ENCODE results near the gene RASGEF1C.

The RASGEF1C gene

DNA sequence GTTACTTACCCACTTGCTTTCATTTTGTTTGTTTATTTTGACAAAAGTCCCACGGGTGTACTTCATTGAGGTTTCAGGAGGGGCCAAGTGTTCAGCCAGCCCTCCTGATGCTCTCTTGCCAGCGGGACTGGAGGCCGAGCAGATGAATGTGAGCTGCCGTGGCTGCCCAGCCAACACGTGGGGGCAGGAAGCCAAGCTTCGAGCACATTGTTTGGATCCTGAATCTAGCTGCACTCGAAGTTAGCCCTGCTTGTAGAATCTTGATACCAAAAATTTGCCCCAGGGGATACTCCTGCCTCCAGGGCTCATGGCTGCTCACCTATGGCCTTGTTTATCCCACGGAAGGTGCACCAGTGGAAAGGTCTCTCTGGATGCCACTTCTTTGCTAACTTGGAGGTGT is 49.3 kb downstream of the RASGEF1C start:
- H3K9ac ChIP-seq (ENCODE audit: low read length), result no peak overlapping the region
- no peaks in the 10 kb centered on the region for H4K20me1 ChIP-seq (ENCODE audit: low read depth, low read length)
- H3K9me3 ChIP-seq (ENCODE audit: insufficient read depth, low read length), result no peaks in the 10 kb centered on the region
- H3K27ac ChIP-seq (ENCODE audit: low read depth, low read length), result no peak overlapping the region
- H3K27me3 ChIP-seq (ENCODE audit: low read length), result no peaks in the 10 kb centered on the region
- no peaks in the 10 kb centered on the region for H3F3A ChIP-seq (ENCODE audit: insufficient read depth)
- no peaks in the 10 kb centered on the region for H3K36me3 ChIP-seq (ENCODE audit: low read length)
- H3K4me2 ChIP-seq (ENCODE audit: low read depth, low read length, poor library complexity, severe bottlenecking), result no peak overlapping the region
- TF ChIP-seq EZH2phosphoT487 (conservative IDR thresholded peaks at IDR 0.05; ENCODE audit: low read length), result no peak
- TF ChIP-seq, protein P1, sequence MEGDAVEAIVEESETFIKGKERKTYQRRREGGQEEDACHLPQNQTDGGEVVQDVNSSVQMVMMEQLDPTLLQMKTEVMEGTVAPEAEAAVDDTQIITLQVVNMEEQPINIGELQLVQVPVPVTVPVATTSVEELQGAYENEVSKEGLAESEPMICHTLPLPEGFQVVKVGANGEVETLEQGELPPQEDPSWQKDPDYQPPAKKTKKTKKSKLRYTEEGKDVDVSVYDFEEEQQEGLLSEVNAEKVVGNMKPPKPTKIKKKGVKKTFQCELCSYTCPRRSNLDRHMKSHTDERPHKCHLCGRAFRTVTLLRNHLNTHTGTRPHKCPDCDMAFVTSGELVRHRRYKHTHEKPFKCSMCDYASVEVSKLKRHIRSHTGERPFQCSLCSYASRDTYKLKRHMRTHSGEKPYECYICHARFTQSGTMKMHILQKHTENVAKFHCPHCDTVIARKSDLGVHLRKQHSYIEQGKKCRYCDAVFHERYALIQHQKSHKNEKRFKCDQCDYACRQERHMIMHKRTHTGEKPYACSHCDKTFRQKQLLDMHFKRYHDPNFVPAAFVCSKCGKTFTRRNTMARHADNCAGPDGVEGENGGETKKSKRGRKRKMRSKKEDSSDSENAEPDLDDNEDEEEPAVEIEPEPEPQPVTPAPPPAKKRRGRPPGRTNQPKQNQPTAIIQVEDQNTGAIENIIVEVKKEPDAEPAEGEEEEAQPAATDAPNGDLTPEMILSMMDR (IDR thresholded peaks at IDR 0.05; ENCODE audit: insufficient read depth, low read length, poor library complexity, severe bottlenecking), result no peak
- no peak overlapping the region for H3K4me3 ChIP-seq (ENCODE audit: insufficient read depth, low read length, poor library complexity, severe bottlenecking)
- H3K79me2 ChIP-seq (ENCODE audit: insufficient read depth, low read length), result no peaks in the 10 kb centered on the region
- no peak overlapping the region for H2AFZ ChIP-seq (ENCODE audit: low read depth, low read length, severe bottlenecking)
- H3K9me2 ChIP-seq (replicated peaks; ENCODE audit: insufficient read depth, low read length), result no peaks in the 10 kb centered on the region

DNA sequence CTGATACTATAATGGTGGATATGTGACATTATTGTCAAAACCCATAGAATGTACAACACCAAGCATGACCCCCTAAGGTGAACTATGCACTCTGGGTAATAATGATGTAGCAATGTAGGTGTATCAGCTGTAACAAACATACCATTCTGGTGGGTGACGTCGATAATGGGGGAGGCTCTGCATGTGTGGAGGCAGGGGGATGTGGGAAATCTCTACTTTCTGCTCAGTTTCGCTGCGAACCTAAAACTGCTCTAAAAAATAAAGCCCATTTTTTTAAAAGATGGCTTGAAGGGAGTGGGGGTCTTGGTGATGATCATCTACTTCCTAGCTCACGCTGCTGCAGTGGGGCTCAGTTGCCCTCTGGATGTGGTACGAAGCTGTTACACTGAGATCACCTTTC is 51.1 kb downstream of the RASGEF1C start:
- H3F3A ChIP-seq (ENCODE audit: insufficient read depth), result no peaks in the 10 kb centered on the region
- TF ChIP-seq, protein P1 (IDR thresholded peaks at IDR 0.05; ENCODE audit: insufficient read depth, low read length, poor library complexity, severe bottlenecking), result no peak
- no peak for TF ChIP-seq EZH2phosphoT487 (conservative IDR thresholded peaks at IDR 0.05; ENCODE audit: low read length)
- H3K27ac ChIP-seq (ENCODE audit: low read depth, low read length), result no peak overlapping the region
- no peak overlapping the region for H3K4me3 ChIP-seq (ENCODE audit: insufficient read depth, low read length, poor library complexity, severe bottlenecking)
- H3K27me3 ChIP-seq (ENCODE audit: low read length), result no peaks in the 10 kb centered on the region
- no peak overlapping the region for H3K4me2 ChIP-seq (ENCODE audit: low read depth, low read length, poor library complexity, severe bottlenecking)
- no peaks in the 10 kb centered on the region for H3K79me2 ChIP-seq (ENCODE audit: insufficient read depth, low read length)
- no peaks in the 10 kb centered on the region for H3K36me3 ChIP-seq (ENCODE audit: low read length)
- no peak overlapping the region for H3K9ac ChIP-seq (ENCODE audit: low read length)
- no peaks in the 10 kb centered on the region for H4K20me1 ChIP-seq (ENCODE audit: low read depth, low read length)
- H2AFZ ChIP-seq (ENCODE audit: low read depth, low read length, severe bottlenecking), result no peak overlapping the region
- H3K9me3 ChIP-seq (ENCODE audit: insufficient read depth, low read length), result no peaks in the 10 kb centered on the region
- no peaks in the 10 kb centered on the region for H3K9me2 ChIP-seq (replicated peaks; ENCODE audit: insufficient read depth, low read length)

DNA sequence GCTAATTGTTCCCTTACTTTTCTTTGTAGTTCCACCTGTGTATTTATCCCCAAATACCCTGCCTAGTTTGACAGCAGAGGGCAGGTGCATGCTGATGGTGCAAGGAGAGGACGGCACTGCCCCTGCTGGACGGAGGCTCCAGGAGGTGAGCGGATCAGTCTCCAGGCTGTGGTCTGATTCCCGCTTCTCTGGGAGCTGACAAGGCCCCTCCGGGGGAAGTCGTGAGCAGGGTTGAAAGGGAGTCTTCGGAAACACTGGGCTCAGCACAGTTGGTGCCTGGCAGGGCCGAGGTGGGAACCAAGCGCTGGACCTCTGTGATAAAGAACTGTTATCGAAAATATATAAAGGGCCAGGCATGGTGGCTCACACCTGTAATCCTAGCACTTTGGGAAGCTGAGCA is 52.9 kb downstream of the RASGEF1C start:
- H2AFZ ChIP-seq (ENCODE audit: low read depth, low read length, severe bottlenecking), result no peak overlapping the region
- no peaks in the 10 kb centered on the region for H3F3A ChIP-seq (ENCODE audit: insufficient read depth)
- TF ChIP-seq, protein P1 (IDR thresholded peaks at IDR 0.05; ENCODE audit: insufficient read depth, low read length, poor library complexity, severe bottlenecking), result no peak
- no peak for TF ChIP-seq EZH2phosphoT487 (conservative IDR thresholded peaks at IDR 0.05; ENCODE audit: low read length)
- H3K4me3 ChIP-seq (ENCODE audit: insufficient read depth, low read length, poor library complexity, severe bottlenecking), result no peak overlapping the region
- H3K9me3 ChIP-seq (ENCODE audit: insufficient read depth, low read length), result no peaks in the 10 kb centered on the region
- H4K20me1 ChIP-seq (ENCODE audit: low read depth, low read length), result no peaks in the 10 kb centered on the region
- H3K79me2 ChIP-seq (ENCODE audit: insufficient read depth, low read length), result no peaks in the 10 kb centered on the region
- no peaks in the 10 kb centered on the region for H3K36me3 ChIP-seq (ENCODE audit: low read length)
- no peaks in the 10 kb centered on the region for H3K27me3 ChIP-seq (ENCODE audit: low read length)
- H3K27ac ChIP-seq (ENCODE audit: low read depth, low read length), result no peak overlapping the region
- no peak overlapping the region for H3K9ac ChIP-seq (ENCODE audit: low read length)
- H3K9me2 ChIP-seq (replicated peaks; ENCODE audit: insufficient read depth, low read length), result no peaks in the 10 kb centered on the region
- no peak overlapping the region for H3K4me2 ChIP-seq (ENCODE audit: low read depth, low read length, poor library complexity, severe bottlenecking)
